GM23338 (cell line): ENCODE data around the gene SOX2. TPM values are rescaled to one million over a fixed set of nuclear protein-coding genes. Genes with fewer than 3 reads are reported as not detected.

ENCODE experiments used
- ATAC-seq: fragments of 200-7000 bp; cut with Tn5 transposase; 3 replicates; pipeline ENCODE4 v1.9.1; 2020
- DNase-seq: peaks from one replicate; pipeline ENCODE4 v3.0.0-alpha.2; 2015; ENCODE audit warnings: low spot score
- H2AFZ ChIP-seq: fragments of 200-600 bp; sonication (generic); 2 replicates; pipeline ENCODE4 v1.8.0; 2016; ENCODE audit warnings: antibody characterized with exemption, mild to moderate bottlenecking, moderate library complexity
- H3F3A ChIP-seq: fragments of 200-600 bp; sonication (generic); replicated peaks from 2 replicates; pipeline ENCODE4 v1.8.0; 2017; ENCODE audit warnings: antibody characterized with exemption, mixed run types, low read depth
- H3K27ac ChIP-seq: fragments of 200-600 bp; sonication (generic); 2 replicates; pipeline ENCODE4 v1.6.1; 2016; ENCODE audit warnings: low read depth
- H3K27me3 ChIP-seq: fragments of 200-600 bp; sonication (generic); 2 replicates; pipeline ENCODE4 v1.8.0; 2016; ENCODE audit warnings: mild to moderate bottlenecking, mixed run types, moderate library complexity; ENCODE audit not compliant: insufficient read depth
- H3K36me3 ChIP-seq: fragments of 200-600 bp; sonication (generic); 2 replicates; pipeline ENCODE4 v1.8.0; 2016; ENCODE audit warnings: mild to moderate bottlenecking; ENCODE audit not compliant: insufficient read depth
- H3K4me1 ChIP-seq: fragments of 200-600 bp; sonication (generic); 2 replicates; pipeline ENCODE4 v1.8.0; 2016; ENCODE audit warnings: mild to moderate bottlenecking, moderate library complexity; ENCODE audit not compliant: insufficient read depth
- H3K4me2 ChIP-seq: fragments of 200-600 bp; sonication (generic); 2 replicates; pipeline ENCODE4 v1.7.1; 2017; ENCODE audit warnings: mixed run types
- H3K4me3 ChIP-seq: fragments of 200-600 bp; sonication (generic); 2 replicates; pipeline ENCODE4 v1.6.1; 2016; ENCODE audit warnings: mixed run types
- H3K79me2 ChIP-seq: fragments of 200-600 bp; sonication (generic); replicated peaks from 2 replicates; pipeline ENCODE4 v1.8.0; 2017; ENCODE audit warnings: mild to moderate bottlenecking; ENCODE audit not compliant: insufficient read depth
- H3K9me2 ChIP-seq: fragments of 200-600 bp; sonication (generic); 2 replicates; pipeline ENCODE4 v1.8.0; 2017; ENCODE audit not compliant: insufficient read depth
- H4K20me1 ChIP-seq: fragments of 200-600 bp; sonication (generic); replicated peaks from 2 replicates; pipeline ENCODE4 v1.8.0; 2017; ENCODE audit warnings: mild to moderate bottlenecking; ENCODE audit not compliant: insufficient read depth
- H3K27ac Mint-ChIP-seq: 2 replicates; pipeline ENCODE4 v1.8.0; 2020; ENCODE audit warnings: inconsistent platforms, mild to moderate bottlenecking, moderate library complexity, mixed read lengths
- H3K27me3 Mint-ChIP-seq: 3 replicates; pipeline ENCODE4 v1.8.0; 2022; ENCODE audit warnings: low read depth, mild to moderate bottlenecking, moderate library complexity, mixed read lengths, inconsistent platforms; ENCODE audit not compliant: insufficient read depth, poor library complexity
- H3K36me3 Mint-ChIP-seq: 3 replicates; pipeline ENCODE4 v1.8.0; 2021; ENCODE audit warnings: low read depth, mild to moderate bottlenecking, inconsistent platforms, moderate library complexity, mixed read lengths
- H3K4me1 Mint-ChIP-seq: 3 replicates; pipeline ENCODE4 v1.8.0; 2020; ENCODE audit warnings: mild to moderate bottlenecking, inconsistent platforms, mixed read lengths
- H3K4me3 Mint-ChIP-seq: 3 replicates; pipeline ENCODE4 v1.8.0; 2021; ENCODE audit warnings: moderate library complexity, mild to moderate bottlenecking, inconsistent platforms, mixed read lengths
- H3K9me3 Mint-ChIP-seq: 3 replicates; pipeline ENCODE4 v1.8.0; 2020; ENCODE audit warnings: moderate library complexity, mild to moderate bottlenecking, inconsistent platforms, mixed read lengths
- CREB1 ChIP-seq: fragments of 250-450 bp; sonication (Bioruptor Pico); IDR thresholded peaks from 2 replicates; pipeline ENCODE4 v1.5.0; 2020; ENCODE audit warnings: low read depth, mild to moderate bottlenecking, moderate library complexity
- CTCF ChIP-seq, 2 experiments: fragments of 200-600 bp in 1 of 2; sonication (generic) in 1 of 2; conservative IDR thresholded peaks; 2 replicates each; pipeline versions ENCODE4 v1.5.1 to v1.6.1; 2016 to 2017; ENCODE audit warnings: antibody characterized with exemption in 2 of 2, low read depth in 2 of 2, mild to moderate bottlenecking in 2 of 2, moderate library complexity in 1 of 2
- EZH2 ChIP-seq: fragments of 200-600 bp; sonication (generic); IDR thresholded peaks from one replicate; pipeline ENCODE4 v1.8.0; 2017; ENCODE audit warnings: antibody characterized with exemption, mild to moderate bottlenecking, low read depth; ENCODE audit not compliant: unreplicated experiment
- EZH2phosphoT487 ChIP-seq: fragments of 200-600 bp; sonication (generic); IDR thresholded peaks from one replicate; pipeline ENCODE4 v1.8.1; 2018; ENCODE audit warnings: antibody characterized with exemption; ENCODE audit not compliant: unreplicated experiment
- JUNB ChIP-seq: IDR thresholded peaks from one replicate; pipeline ENCODE4 v1.6.1; 2016; ENCODE audit warnings: antibody characterized with exemption; ENCODE audit not compliant: unreplicated experiment
- NANOG ChIP-seq: IDR thresholded peaks from 2 replicates; pipeline ENCODE4 v1.6.1; 2016; ENCODE audit warnings: antibody characterized with exemption, borderline replicate concordance
- POLR2AphosphoS5 ChIP-seq: IDR thresholded peaks from 2 replicates; pipeline ENCODE4 v1.6.1; 2016; ENCODE audit warnings: antibody characterized with exemption, low read depth
- STAT1 ChIP-seq: IDR thresholded peaks from one replicate; pipeline ENCODE4 v1.6.1; 2016; ENCODE audit warnings: antibody characterized with exemption; ENCODE audit not compliant: unreplicated experiment
- ZNF114 ChIP-seq: fragments of 250-450 bp; sonication (Bioruptor Pico); IDR thresholded peaks from 2 replicates; pipeline ENCODE4 v1.5.0; 2020; ENCODE audit warnings: mild to moderate bottlenecking, moderate library complexity
- ZNF331 ChIP-seq: fragments of 250-450 bp; sonication (Bioruptor Pico); IDR thresholded peaks from 2 replicates; pipeline ENCODE4 v1.5.0; 2020; ENCODE audit warnings: low read depth, mild to moderate bottlenecking, moderate library complexity
- ZNF462 ChIP-seq: fragments of 250-450 bp; sonication (Bioruptor Pico); IDR thresholded peaks from 2 replicates; pipeline ENCODE4 v1.5.0; 2020; ENCODE audit warnings: mild to moderate bottlenecking, moderate library complexity
- polyA plus RNA-seq: library from polyadenylated mRNA; unstranded; fragments of >200 nt; fragmentation: Nextera tagmentation; extraction: Ambion mirVana; gene quantifications from 2 replicates; pipeline ENCODE4 v1.2.1, GENCODE V29; 2016
- total RNA-seq: library from RNA; depleted of rRNA; stranded (reverse); fragments of >200 nt; shearing (Covaris generic); gene quantifications from 2 replicates; pipeline ENCODE4 v1.2.3, GENCODE V29; 2014
- TF ChIP-seq, protein P1 (sequence below): IDR thresholded peaks from one replicate; pipeline ENCODE4 v1.6.1; 2018; ENCODE audit warnings: antibody characterized with exemption; ENCODE audit not compliant: unreplicated experiment
- TF ChIP-seq, protein P2 (sequence below): IDR thresholded peaks from 2 replicates; pipeline ENCODE4 v1.6.1; 2016; ENCODE audit warnings: antibody characterized with exemption

SOX2 gene
- total and polyA plus RNA-seq, 2 experiments from 2014 or later = 105 to 228 TPM

DNA sequence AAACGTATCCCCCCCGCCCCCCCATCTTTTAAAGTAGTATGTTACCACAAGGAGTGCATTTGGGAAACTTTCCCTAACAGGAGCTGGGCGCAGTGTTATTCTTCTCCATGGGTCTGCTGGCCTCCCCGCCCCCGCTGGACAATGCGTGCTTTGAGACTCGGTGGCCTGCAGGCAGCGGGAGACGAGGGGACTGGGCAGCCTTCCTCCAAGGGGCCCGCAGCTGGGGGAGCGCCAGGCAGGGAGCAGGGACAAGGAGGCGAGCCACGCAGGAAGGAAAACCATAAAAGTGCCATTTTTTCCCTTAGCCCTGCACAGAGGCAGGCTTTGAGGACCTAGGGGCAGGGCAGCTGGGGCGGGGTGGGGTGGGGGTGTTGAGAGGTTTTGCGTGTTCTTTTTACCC is 14.1 kb downstream of the SOX2 start:
- H3K4me3 ChIP-seq = peak overlapping the region; percentile 61
- peak; percentile 4 for ATAC-seq
- H3K36me3 Mint-ChIP-seq = peaks cover 7% of the 10 kb centered on the region; the same call in 1 of the 3 replicates
- no peak overlapping the region for H3K27ac ChIP-seq
- H2AFZ ChIP-seq = no peak overlapping the region
- peaks cover 2% of the 10 kb centered on the region; the same call in 1 of the 3 replicates for H3K9me3 Mint-ChIP-seq
- DNase-seq = no peak
- H3F3A ChIP-seq = peaks cover 8% of the 10 kb centered on the region
- H3K27ac Mint-ChIP-seq = no peak overlapping the region
- no peaks in the 10 kb centered on the region for H4K20me1 ChIP-seq
- H3K9me2 ChIP-seq = no peaks in the 10 kb centered on the region
- H3K4me1 ChIP-seq = peaks cover 80% of the 10 kb centered on the region
- TF ChIP-seq EZH2phosphoT487 (no peak), EZH2 (no peak), ZNF462 (CRISPR knock-in tag) (no peak), POLR2AphosphoS5 (no peak), CTCF (conservative IDR thresholded peaks at IDR 0.05; ENCODE audit: low read depth in 2 of 2) (no peak), JUNB (no peak), NANOG (no peak), STAT1 (no peak), ZNF114 (no peak), CREB1 (CRISPR knock-in tag) (no peak), ZNF331 (CRISPR knock-in tag) (no peak)
- TF ChIP-seq, protein P1, sequence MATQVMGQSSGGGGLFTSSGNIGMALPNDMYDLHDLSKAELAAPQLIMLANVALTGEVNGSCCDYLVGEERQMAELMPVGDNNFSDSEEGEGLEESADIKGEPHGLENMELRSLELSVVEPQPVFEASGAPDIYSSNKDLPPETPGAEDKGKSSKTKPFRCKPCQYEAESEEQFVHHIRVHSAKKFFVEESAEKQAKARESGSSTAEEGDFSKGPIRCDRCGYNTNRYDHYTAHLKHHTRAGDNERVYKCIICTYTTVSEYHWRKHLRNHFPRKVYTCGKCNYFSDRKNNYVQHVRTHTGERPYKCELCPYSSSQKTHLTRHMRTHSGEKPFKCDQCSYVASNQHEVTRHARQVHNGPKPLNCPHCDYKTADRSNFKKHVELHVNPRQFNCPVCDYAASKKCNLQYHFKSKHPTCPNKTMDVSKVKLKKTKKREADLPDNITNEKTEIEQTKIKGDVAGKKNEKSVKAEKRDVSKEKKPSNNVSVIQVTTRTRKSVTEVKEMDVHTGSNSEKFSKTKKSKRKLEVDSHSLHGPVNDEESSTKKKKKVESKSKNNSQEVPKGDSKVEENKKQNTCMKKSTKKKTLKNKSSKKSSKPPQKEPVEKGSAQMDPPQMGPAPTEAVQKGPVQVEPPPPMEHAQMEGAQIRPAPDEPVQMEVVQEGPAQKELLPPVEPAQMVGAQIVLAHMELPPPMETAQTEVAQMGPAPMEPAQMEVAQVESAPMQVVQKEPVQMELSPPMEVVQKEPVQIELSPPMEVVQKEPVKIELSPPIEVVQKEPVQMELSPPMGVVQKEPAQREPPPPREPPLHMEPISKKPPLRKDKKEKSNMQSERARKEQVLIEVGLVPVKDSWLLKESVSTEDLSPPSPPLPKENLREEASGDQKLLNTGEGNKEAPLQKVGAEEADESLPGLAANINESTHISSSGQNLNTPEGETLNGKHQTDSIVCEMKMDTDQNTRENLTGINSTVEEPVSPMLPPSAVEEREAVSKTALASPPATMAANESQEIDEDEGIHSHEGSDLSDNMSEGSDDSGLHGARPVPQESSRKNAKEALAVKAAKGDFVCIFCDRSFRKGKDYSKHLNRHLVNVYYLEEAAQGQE = no peak
- TF ChIP-seq, protein P2, sequence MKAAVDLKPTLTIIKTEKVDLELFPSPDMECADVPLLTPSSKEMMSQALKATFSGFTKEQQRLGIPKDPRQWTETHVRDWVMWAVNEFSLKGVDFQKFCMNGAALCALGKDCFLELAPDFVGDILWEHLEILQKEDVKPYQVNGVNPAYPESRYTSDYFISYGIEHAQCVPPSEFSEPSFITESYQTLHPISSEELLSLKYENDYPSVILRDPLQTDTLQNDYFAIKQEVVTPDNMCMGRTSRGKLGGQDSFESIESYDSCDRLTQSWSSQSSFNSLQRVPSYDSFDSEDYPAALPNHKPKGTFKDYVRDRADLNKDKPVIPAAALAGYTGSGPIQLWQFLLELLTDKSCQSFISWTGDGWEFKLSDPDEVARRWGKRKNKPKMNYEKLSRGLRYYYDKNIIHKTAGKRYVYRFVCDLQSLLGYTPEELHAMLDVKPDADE = no peak
- no peaks in the 10 kb centered on the region for H3K36me3 ChIP-seq
- peak overlapping the region; percentile 76 for H3K4me3 Mint-ChIP-seq
- peaks cover 86% of the 10 kb centered on the region for H3K4me1 Mint-ChIP-seq
- peaks cover 70% of the 10 kb centered on the region for H3K27me3 Mint-ChIP-seq
- peaks cover 80% of the 10 kb centered on the region for H3K27me3 ChIP-seq
- H3K4me2 ChIP-seq = peak overlapping the region; percentile 92
- H3K79me2 ChIP-seq = peaks cover 11% of the 10 kb centered on the region
